WERI-Rb-1 (cell line): Measurements from ENCODE around the gene ECI1.

Source experiments
- DNase-seq: peaks from one replicate; pipeline ENCODE4 v3.0.0-alpha.2; 2020
- H3K27ac ChIP-seq: fragments of 250-450 bp; sonication (Bioruptor Pico); 2 replicates; pipeline ENCODE4 v1.5.1; 2020; ENCODE audit warnings: mild to moderate bottlenecking, moderate library complexity
- H3K27me3 ChIP-seq: fragments of 250-450 bp; sonication (Bioruptor Pico); 2 replicates; pipeline ENCODE4 v1.5.1; 2021; ENCODE audit warnings: mild to moderate bottlenecking, low read depth, moderate library complexity; ENCODE audit not compliant: insufficient read depth, severe bottlenecking
- H3K36me3 ChIP-seq: fragments of 250-450 bp; sonication (Bioruptor Pico); 2 replicates; pipeline ENCODE4 v1.5.1; 2020; ENCODE audit warnings: mild to moderate bottlenecking, moderate library complexity
- H3K4me3 ChIP-seq: 2 replicates; pipeline ENCODE4 v1.5.1; 2011; ENCODE audit warnings: low read depth, mild to moderate bottlenecking, control low read depth, low read length
- H3K9me3 ChIP-seq: fragments of 250-450 bp; sonication (Bioruptor Pico); 2 replicates; pipeline ENCODE4 v1.5.1; 2021; ENCODE audit warnings: mild to moderate bottlenecking, moderate library complexity; ENCODE audit not compliant: severe bottlenecking
- TF ChIP-seq, protein P1 (sequence below): IDR thresholded peaks from 2 replicates; pipeline ENCODE4 v1.5.1; 2011; ENCODE audit warnings: low read depth, mild to moderate bottlenecking, control low read depth, inconsistent platforms, low read length

The ECI1 gene

DNA sequence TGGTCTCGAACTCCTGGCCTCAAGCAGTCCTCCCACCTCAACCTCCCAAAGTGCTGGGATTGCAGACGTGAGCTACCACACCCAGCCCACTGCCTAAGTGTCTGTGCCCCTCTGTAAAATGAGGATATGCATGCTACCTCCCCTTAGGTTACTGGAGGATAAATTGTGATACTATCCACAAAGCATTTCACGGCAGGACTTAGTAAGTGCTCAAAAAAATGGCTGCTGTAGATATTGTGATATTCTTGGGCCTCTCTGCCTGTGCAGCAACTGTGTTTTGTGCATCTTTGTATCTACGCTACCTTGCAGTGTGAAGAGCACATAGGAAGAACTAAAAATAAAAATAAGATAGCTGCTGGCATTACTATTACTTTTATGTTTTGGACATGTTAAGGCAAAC, 53.1 kb downstream of the ECI1 start:
- Histone ChIP-seq H3K4me3 (no peak overlapping the region), H3K9me3 (no peaks in the 10 kb centered on the region), H3K36me3 (peaks cover 3% of the 10 kb centered on the region), H3K27me3 (no peaks in the 10 kb centered on the region), H3K27ac (no peak overlapping the region)
- no peak for DNase-seq
- TF ChIP-seq, protein P1, sequence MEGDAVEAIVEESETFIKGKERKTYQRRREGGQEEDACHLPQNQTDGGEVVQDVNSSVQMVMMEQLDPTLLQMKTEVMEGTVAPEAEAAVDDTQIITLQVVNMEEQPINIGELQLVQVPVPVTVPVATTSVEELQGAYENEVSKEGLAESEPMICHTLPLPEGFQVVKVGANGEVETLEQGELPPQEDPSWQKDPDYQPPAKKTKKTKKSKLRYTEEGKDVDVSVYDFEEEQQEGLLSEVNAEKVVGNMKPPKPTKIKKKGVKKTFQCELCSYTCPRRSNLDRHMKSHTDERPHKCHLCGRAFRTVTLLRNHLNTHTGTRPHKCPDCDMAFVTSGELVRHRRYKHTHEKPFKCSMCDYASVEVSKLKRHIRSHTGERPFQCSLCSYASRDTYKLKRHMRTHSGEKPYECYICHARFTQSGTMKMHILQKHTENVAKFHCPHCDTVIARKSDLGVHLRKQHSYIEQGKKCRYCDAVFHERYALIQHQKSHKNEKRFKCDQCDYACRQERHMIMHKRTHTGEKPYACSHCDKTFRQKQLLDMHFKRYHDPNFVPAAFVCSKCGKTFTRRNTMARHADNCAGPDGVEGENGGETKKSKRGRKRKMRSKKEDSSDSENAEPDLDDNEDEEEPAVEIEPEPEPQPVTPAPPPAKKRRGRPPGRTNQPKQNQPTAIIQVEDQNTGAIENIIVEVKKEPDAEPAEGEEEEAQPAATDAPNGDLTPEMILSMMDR, result no peak

DNA sequence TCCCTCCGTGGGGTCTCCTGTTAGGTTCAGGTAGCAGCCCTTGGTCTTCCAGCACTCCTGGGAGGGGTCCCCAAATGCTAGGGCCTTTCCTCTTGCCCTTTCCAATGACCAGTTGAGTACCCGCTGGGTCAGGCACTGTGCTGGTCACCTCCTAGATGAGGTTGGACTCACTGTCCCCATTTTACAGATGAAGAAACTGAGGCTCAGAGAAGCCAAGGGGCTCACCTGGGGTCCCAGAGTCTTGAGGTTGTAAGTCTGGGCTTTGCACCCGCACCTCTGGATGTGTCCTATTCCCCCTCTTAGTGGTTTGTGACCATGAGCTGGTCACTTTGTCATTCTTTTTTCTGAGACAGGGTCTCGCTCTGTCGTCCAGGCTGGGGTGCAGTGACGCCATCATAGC, 53.6 kb downstream of the ECI1 start:
- H3K4me3 ChIP-seq, result no peak overlapping the region
- no peak overlapping the region for H3K27ac ChIP-seq
- peaks cover 3% of the 10 kb centered on the region for H3K36me3 ChIP-seq
- TF ChIP-seq, protein P1, result no peak
- no peak for DNase-seq
- no peaks in the 10 kb centered on the region for H3K27me3 ChIP-seq
- no peaks in the 10 kb centered on the region for H3K9me3 ChIP-seq

DNA sequence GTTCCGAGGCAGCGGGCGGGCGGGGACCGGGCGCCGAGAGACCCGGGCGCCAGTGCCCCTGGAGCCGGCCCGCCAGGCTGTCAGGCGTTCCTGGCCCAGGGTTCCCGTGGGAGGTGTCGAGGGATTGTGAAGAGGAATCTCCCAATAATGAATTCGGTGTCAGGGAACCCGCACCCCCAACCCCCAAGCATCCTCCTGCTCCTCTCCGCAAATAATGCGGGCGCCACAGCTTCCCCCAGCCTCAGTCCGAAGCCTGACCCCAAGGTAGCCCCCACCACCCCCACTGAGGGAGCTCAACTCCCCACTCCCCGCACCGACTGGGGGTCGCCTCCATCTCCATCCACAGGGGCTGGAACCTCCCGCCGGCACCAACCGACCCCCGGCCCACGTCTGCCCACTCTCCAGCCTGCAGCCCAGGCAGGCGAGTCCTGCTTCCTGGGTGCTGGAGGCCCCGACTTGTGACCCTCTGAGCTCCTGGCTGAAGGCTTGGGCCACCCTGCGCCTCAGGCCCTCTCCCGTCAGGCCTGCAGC, 54.3 kb downstream of the ECI1 start:
- TF ChIP-seq, protein P1, result no peak
- H3K27ac ChIP-seq, result peak overlapping the region; percentile 47; the same call in 1 of the 2 replicates
- peak overlapping the region; percentile 17; the same call in 1 of the 2 replicates for H3K4me3 ChIP-seq
- no peak for DNase-seq
- H3K9me3 ChIP-seq, result no peaks in the 10 kb centered on the region
- peaks cover 7% of the 10 kb centered on the region for H3K36me3 ChIP-seq
- H3K27me3 ChIP-seq, result no peaks in the 10 kb centered on the region

DNA sequence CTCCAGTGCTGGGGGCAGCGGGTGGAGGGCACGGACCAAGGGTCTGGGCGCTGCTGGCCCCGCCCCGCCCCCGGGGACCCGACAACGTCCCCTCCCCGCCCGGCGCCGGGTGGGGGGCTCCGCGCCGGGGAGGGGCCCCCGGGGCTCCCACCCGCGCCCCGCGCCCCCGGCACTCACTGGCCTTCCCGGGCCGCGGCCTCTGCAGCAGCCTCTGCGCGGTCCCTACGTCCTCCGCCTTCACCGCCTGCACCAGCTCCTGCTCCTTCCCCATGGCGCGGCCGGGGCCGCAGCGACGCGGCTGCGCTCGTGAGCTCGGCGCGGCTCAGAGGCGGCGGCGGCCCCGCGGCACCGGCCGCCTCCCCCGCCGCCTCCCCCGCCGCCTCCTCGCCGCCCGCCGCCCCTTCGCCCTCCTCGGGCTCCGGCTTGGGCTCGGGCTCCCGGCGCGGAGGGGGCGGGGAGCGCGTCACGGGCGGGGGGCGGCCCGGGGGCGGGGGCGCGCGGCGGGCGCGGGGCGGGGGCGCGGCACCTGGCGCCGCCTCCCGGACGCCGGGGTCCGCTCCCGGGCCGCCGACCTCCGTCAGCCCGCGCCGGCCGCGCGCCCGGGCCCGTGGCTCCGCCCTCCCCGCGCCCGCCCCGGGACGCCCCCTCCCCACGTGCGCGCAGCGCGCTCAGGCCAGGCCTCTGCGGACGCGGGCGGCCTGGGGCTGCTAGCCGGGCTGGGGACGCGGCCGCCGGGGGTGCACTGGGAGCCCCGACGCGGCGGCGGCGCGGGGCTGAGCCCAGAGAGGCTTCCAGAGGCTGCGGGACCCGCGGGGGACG, 55.0 kb downstream of the ECI1 start, which contains the start of gene CASKIN1:
Gene CASKIN1 (minus strand): TSS at position 444 of the 819 bp plus-strand sequence. CDS start 173 bp downstream, at position 271.
- TF ChIP-seq, protein P1, result no peak
- Histone ChIP-seq H3K27ac (peak within 1 kb of the TSS; percentile 47; the same call in 1 of the 2 replicates), H3K4me3 (peak within 1 kb of the TSS; percentile 51), H3K9me3 (no peaks in the 10 kb centered on the region), H3K27me3 (no peaks in the 10 kb centered on the region), H3K36me3 (peaks cover 7% of the 10 kb centered on the region; the same call in 1 of the 2 replicates)
- no peak for DNase-seq

DNA sequence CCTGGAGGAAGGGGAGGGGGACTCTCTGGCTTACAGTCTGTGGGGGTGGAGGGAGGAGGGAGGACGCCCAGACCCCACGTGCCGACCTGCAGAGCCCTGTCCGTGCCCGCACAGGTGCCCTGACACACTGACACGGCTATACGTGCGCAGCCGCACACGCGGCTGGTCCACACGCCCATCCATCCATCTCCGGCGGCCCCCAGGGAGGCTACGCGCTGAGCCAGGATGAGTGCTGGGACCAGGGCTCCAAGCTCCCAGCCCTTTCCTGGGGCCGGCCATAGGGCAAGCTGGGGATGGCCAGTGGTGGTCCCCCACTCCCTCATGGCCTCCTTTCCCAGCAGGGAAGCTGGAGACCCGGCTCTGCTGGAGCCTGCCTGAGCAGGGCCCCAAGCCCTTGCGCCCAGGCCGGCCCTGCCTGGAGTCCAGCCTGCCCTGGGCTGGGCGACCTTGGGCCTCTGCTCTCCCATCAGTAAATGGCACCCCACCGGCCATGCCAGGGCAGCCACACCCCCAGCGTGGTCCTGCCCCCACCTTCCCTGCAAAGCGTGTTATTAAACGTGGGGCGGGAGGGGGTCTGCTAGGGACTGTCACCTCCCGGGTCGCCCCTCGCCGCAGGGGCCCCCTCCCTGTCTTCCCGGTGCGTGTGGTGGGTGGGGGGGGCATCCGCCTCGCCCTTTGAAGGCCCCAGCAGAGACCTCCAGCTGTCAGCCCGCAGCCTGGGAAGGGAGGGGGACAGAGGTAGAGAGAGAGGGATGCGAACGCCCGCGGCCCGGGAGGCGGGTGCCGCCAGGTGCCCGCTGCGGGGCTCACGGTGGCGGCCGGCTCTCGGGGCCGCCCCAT, 55.8 kb downstream of the ECI1 start:
- H3K36me3 ChIP-seq, result peaks cover 7% of the 10 kb centered on the region; the same call in 1 of the 2 replicates
- peak overlapping the region; percentile 24; the same call in 1 of the 2 replicates for H3K27ac ChIP-seq
- H3K4me3 ChIP-seq, result peak overlapping the region; percentile 51
- H3K9me3 ChIP-seq, result no peaks in the 10 kb centered on the region
- no peak for DNase-seq
- TF ChIP-seq, protein P1, result no peak
- no peaks in the 10 kb centered on the region for H3K27me3 ChIP-seq
